HG03060 (cell line): ENCODE measurements around the gene NMT1.
A peak's percentile ranks its signal among the peaks of the same experiment; 100 is the strongest.
"Not testable (repeated sequence)": the region's sequence is repeated elsewhere in the genome, so short reads cannot be mapped to it uniquely, and the experiment has no call there.

Experiments
- ATAC-seq: cut with Tn5 transposase; IDR thresholded peaks from one replicate; pipeline ENCODE4 v1.9.1; 2021; ENCODE audit warnings: low read depth, moderate number of reproducible peaks; ENCODE audit not compliant: unreplicated experiment

NMT1 gene

DNA sequence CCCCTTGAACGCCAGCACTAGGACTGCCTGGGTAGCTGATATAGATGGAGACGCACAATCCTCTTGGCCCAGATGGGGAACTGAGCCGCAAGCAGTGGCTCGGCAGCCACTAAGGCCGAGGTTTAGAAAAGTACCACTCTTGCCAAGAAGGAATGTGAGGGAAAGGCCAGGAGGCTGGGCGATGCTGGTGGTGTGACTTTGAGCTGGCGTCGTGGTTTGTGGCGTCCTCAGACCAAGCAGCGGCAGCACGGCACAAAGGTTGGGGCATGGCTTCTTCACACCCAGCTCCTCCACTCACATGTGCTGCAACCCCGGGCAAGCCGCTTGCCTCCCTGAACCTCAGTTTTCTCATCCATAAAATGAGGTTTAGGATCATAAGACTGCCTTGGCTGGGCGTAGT, 25.3 kb upstream of the NMT1 start:
- ATAC-seq: no peak

- ATAC-seq: no peak
Observed at GRCh38 chr17:45036691-45037090, 24.4 kb upstream of the NMT1 start.

DNA sequence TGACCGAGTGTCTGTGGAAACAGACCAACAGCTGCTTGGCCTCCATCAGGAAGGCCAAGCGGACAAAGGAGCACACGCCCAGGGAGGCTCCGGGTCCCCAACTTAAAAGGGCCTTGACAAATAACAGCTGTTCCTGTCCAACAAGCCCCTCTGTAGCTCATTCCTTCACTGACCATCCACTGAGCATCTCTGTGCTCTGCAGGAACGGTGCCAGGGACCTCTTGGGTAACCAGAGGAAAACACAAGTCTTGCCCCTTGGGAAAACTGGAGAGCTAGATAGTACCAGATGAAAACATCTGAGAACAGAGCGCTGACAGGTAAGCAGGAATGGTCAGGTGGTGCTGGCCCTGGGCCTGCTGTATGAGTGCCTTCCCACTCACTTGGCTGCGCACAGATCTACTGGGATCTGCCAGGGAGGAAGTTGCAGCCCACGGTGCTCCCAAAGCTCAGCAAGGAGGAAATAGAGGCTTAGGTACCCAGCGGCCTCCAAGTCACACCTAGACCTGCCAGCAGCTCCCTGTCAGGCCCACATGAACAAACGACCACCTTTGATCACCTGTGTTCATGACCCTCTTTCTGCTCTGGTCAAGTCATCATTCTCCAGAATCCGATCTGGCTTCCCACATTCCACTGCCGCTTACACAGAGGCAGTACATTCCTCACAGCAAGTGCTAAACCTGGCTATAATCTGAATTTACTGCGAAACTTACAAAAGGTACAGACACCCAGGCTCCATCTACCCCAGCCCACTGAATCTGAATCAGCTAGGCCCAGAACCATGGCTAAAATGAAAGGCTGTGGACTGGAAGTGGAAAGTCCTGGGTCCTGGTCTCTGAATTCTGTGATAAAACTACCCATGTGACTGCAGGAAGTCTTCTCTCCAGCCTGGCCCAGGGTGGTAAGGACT, 22.1 kb upstream of the NMT1 start:
- ATAC-seq: no peak

DNA sequence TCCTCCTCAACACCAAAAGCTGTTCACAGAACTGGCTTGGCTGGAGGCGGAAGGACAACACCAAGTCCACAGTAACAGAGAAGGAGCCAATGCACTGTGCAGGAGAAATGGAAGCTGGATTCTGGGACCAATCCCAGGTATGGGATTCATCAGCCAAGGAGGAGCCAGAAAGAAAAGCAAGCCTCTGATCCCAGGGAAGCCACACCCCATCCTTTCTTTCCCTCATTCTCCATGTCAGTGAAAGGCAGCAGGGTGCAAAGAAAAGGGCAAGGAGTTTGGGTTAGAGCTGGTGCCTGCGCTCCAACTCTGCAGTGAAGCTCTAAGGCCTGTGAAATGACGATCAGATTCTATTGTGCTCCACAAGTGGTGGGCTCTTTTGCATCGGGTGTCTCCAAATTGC, 20.7 kb upstream of the NMT1 start:
- ATAC-seq: no peak

- no peak for ATAC-seq
Observed at GRCh38 chr17:45042346-45043120, 18.6 kb upstream of the NMT1 start.

DNA sequence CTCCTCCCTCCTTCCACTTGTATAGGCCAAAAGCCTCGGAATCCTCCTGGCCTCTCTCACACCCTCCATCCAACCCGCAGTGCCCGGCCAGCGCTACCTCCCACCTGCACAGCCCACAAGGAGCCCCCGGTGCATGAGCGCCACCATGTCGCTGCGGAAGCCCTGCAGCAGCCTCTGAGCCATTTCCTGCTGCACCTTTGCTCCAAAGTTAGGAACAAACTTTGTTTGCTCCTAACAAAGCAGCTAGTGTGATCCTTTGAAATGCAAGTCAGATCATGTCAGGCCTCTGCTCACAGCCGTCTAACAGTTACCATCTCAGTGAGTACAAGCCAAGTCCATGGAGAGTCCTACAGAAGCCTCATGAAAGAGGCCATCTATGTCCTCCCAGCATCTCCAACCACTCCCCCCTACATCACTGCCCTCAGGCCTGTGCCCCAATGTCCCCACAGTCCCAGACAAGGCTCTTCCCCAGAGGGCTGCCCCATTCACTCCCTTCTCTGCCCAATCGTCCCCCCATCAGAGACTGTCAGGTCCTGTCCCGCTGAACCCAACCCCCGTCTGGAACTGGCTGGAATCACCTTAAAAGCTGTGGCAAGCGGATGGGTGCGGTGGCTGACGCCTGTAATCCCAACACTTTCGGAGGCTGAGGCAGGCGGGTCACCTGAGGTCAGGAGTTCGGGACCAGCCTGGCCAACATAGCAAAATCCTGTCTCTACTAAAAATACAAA, 17.1 kb upstream of the NMT1 start:
- ATAC-seq: no peak

DNA sequence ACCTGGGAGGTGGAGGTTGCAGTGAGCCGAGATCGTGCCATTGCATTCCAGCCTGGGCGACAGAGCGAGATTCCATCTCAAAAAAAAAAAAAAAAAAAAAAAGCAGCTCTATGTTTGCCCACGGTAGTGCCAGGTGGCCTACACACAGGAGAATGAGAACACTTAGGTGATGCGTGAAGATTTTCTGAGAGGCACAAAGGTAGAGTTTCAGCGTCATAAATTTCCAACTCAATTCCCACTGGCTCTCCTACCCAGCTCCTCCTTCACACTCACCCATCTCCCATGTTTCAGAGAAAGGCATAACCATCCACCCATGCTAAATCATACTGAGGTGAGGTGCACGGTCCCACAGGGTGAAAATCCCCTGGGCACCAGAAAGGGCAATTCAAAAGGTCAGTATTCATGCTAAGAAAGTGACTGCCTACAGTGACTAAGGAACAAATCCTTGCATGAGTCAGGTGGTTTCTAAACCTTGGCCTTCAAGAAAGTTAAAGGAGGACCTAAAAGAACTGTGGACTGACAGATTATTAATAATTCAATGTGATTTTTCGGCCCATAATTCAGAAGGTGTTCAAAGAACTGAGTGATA, 14.5 kb upstream of the NMT1 start:
- ATAC-seq: no peak

- no peak for ATAC-seq
Observed at GRCh38 chr17:45048795-45049563, 12.1 kb upstream of the NMT1 start.

DNA sequence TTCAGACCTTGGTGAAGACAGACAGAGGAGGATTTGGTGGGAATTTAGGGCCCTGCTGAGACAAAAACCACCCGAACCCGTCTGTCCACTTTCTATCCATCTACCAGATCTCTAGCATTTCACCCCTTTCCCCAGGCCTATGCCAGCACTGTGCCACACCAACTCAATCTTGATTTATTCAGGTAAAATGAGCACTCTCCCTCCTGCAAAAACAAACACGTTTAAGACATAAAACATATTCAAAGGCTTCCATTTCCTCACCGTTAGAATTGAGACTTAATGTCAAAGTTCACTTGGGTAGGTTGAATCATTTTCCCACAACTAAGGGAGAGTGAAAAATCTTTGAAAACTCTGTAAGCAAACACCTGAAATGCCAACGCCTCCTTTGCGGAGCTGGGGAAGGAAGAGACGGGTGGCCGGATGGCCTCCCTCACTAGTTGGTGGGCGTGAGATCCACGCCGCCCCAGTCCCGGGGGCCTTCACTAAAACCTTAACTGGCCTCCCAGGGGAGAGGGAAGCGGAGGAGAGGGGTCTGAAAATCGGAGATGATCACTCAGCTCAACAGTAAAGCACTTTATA, 10.5 kb upstream of the NMT1 start:
- ATAC-seq: no peak

GRCh38 chr17:45051060-45051719, 9.9 kb upstream of the NMT1 start, which contains the start of gene DCAKD:
Gene DCAKD (minus strand): TSS chr17:45051632. CDS start chr17:45034885, 16,747 bp downstream.
- peak; percentile 67 for ATAC-seq

GRCh38 chr17:45051720-45052051, 9.4 kb upstream of the NMT1 start:
- not testable (repeated sequence) for ATAC-seq

DNA sequence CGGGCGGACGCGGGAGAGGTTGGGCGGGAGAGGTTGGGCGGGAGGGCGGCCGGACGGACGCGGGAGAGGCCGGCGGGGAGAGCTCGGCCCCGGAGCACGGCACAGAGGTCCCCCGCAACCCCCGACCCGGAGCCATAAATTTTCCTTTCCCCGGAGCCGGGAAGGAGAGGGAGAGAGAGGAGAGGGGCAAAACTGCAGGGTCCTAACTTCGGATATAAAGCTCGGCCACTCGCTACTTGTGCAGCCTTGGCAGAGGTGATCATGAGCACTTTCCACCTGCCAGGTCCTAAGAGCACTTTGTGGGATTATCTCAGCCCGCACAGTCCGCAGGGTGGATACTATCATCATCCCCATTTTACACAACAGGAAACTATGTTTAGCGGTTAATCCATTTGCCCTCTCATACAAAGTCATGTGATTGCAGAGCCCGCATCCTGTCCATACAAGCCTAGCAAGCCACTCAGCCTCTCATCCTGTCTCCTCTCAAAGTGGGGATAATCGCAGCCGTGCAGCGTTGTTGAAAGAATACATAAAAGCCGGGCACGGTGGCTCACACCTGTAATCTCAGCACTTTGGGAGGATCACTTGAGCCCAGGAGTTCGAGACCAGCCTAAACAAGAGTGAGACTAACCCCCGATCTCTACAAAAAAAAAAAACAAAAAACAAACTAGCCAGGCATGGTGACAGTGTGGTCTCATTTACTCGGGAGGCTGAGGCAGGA, 8.9 kb upstream of the NMT1 start:
- no peak for ATAC-seq

- ATAC-seq: no peak
Observed at GRCh38 chr17:45060382-45060796, 728 bp upstream of the NMT1 start.

DNA sequence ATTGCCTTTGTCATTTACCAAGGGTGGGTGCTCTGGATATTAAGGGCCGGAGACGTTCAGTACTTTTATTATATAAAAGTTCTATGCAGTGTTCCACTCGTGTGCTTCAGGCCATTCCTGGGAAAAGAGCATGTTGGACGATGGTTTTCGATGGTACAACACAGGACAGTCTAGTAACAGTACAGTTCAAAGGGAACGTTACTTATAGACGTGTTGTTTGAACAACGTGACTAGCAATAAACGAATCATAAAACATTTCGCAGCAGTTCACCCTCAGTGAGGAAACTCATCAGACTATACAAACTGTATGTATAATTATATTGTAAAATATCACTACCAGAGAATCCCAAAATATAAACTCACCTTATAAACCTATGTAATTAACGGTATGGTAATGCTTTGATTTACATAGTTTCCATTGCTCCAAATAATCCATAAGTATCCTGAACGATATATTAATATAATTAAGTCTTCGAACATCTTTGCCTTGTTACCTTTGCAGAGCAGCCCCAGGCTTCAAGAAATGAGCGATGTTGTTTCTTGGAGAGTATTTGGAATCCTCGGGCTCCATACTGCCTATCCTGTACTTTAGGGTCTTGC, 589 bp downstream of the NMT1 start:
- no peak for ATAC-seq

DNA sequence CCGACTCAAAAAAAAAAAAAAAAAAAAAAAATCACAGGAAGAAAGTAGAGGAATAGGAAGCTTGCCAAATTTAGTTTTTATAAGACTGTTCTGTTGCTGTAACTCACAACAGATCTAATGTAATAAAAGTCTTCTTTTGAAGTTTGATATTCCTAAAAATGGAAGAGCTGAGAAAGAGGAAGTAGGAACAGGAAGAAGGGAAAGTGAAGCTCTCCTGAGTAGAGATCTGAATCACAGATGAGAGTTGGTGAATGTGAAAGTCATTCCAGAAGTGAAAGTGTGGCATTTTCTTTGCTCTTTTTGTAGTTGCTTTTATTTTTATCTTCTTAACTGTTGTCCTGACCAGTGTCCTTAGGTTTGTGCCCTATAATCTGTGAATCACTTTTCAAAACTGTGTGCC, 2.1 kb downstream of the NMT1 start:
- no peak for ATAC-seq

DNA sequence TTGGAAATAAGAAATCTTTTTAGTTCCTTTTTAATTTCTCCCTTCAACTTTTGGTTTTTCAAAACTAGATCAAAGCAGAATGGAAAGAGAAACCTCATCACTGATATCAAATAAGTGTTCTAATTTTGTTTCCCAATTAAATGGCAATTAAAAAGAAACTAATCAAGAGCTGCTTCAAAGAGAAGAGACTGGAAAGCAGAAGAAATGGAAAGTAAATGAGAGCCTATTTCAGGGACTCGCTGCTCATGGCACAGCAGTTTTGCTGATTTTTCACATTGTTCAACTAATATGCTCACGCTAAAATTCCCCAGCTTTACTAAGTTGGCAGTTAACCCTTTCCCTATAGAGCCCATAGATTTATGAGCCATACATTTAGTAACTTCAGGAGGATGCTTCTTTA, 6.5 kb downstream of the NMT1 start:
- ATAC-seq: no peak

GRCh38 chr17:45070001-45070400, 8.9 kb downstream of the NMT1 start:
- ATAC-seq: no peak

DNA sequence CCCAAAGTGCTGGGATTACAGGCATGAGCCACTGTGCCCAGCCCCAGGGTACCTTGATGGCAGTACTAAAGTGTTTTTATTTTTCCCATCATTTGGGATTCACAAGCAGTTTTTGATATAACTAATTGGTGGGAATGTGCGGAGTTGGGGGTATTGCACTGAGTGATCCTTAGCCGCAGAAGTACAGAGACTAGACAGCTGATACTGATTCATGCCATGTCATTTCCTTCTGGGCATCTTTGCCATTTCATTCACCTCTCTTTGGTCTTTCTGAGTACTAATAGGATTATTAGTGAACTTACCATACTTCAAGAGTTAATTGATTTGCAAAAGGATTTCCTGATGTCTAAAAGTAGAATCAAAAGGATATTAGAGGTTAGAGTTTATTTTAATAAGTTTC, 9.7 kb downstream of the NMT1 start:
- ATAC-seq: no peak
